Neural cell (in vitro differentiated cells): ENCODE data around the gene FHOD3.

Experiments
- CTCF ChIP-seq: fragments of 450-650 bp; IDR thresholded peaks from 2 replicates; pipeline ENCODE4 v1.5.1; 2014; ENCODE audit warnings: antibody characterized with exemption, mild to moderate bottlenecking, moderate library complexity; ENCODE audit not compliant: poor library complexity, severe bottlenecking
- EP300 ChIP-seq: fragments of 450-650 bp; conservative IDR thresholded peaks from 2 replicates; pipeline ENCODE4 v1.6.1; 2014; ENCODE audit warnings: antibody characterized with exemption, mild to moderate bottlenecking, moderate library complexity; ENCODE audit not compliant: poor library complexity, severe bottlenecking
- MXI1 ChIP-seq: fragments of 450-650 bp; conservative IDR thresholded peaks from 2 replicates; pipeline ENCODE4 v1.6.1; 2014; ENCODE audit warnings: antibody characterized with exemption, mild to moderate bottlenecking; ENCODE audit not compliant: poor library complexity, severe bottlenecking
- SMC3 ChIP-seq: fragments of 450-650 bp; conservative IDR thresholded peaks from 2 replicates; pipeline ENCODE4 v1.6.1; 2014; ENCODE audit warnings: antibody characterized with exemption, mild to moderate bottlenecking, moderate library complexity; ENCODE audit not compliant: poor library complexity
- TF ChIP-seq, protein P1 (sequence below): IDR thresholded peaks from 2 replicates; pipeline ENCODE4 v1.6.1; 2012; ENCODE audit warnings: borderline replicate concordance

- TF ChIP-seq CTCF (no peak), SMC3 (no peak), MXI1 (no peak), EP300 (no peak)
- TF ChIP-seq, protein P1, sequence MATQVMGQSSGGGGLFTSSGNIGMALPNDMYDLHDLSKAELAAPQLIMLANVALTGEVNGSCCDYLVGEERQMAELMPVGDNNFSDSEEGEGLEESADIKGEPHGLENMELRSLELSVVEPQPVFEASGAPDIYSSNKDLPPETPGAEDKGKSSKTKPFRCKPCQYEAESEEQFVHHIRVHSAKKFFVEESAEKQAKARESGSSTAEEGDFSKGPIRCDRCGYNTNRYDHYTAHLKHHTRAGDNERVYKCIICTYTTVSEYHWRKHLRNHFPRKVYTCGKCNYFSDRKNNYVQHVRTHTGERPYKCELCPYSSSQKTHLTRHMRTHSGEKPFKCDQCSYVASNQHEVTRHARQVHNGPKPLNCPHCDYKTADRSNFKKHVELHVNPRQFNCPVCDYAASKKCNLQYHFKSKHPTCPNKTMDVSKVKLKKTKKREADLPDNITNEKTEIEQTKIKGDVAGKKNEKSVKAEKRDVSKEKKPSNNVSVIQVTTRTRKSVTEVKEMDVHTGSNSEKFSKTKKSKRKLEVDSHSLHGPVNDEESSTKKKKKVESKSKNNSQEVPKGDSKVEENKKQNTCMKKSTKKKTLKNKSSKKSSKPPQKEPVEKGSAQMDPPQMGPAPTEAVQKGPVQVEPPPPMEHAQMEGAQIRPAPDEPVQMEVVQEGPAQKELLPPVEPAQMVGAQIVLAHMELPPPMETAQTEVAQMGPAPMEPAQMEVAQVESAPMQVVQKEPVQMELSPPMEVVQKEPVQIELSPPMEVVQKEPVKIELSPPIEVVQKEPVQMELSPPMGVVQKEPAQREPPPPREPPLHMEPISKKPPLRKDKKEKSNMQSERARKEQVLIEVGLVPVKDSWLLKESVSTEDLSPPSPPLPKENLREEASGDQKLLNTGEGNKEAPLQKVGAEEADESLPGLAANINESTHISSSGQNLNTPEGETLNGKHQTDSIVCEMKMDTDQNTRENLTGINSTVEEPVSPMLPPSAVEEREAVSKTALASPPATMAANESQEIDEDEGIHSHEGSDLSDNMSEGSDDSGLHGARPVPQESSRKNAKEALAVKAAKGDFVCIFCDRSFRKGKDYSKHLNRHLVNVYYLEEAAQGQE = no peak
These were observed 34.5 kb upstream of the FHOD3 start for GRCh38 chr18:36262971-36263370.
